Panc1 (cell line): ENCODE data around the gene PRKAG2. TPM values are rescaled to one million over a fixed set of nuclear protein-coding genes. Genes with fewer than 3 reads are reported as not detected.
A peak's percentile ranks its signal among the peaks of the same experiment; 100 is the strongest.
"Not testable (repeated sequence)": the region's sequence is repeated elsewhere in the genome, so short reads cannot be mapped to it uniquely, and the experiment has no call there.

Experiments
- ATAC-seq: fragments of 200-7000 bp; cut with Tn5 transposase; 2 replicates; pipeline ENCODE4 v1.9.1; 2020; ENCODE audit warnings: mild to moderate bottlenecking, moderate library complexity
- BruUV-seq: library from RNA; stranded (reverse); fragments of 400-500 nt; replicated peaks from 2 replicates; lab custom pipeline; 2021; lab: Mats Ljungman, UMichigan
- CTCF ChIA-PET: fragments of 300-600 bp; sonication (Branson Sonifier 250); formaldehyde crosslinking; loops from one replicate; lab custom pipeline; 2022; ENCODE audit warnings: antibody characterized with exemption; lab: Charles Lee
- POLR2A ChIA-PET: fragments of 300-600 bp; sonication (Branson Sonifier 250); formaldehyde crosslinking; loops from one replicate; lab custom pipeline; 2022; ENCODE audit warnings: antibody characterized with exemption; lab: Charles Lee
- DNase-seq: peaks from one replicate; pipeline ENCODE4 v3.0.0-alpha.2; 2010; ENCODE audit warnings: low read depth, low spot score
- H3K27ac ChIP-seq: 2 replicates; pipeline ENCODE4 v1.5.1; 2011; ENCODE audit warnings: mild to moderate bottlenecking, low read length, inconsistent platforms
- H3K27me3 ChIP-seq: fragments of 200-500 bp; sonication (Bioruptor generic); 2 replicates; pipeline ENCODE4 v1.6.0; 2014; ENCODE audit warnings: low read length, inconsistent platforms; ENCODE audit not compliant: control insufficient read depth, insufficient read depth
- H3K36me3 ChIP-seq: fragments of 200-500 bp; sonication (Bioruptor generic); 2 replicates; pipeline ENCODE4 v1.5.1; 2014; ENCODE audit warnings: inconsistent platforms, mild to moderate bottlenecking, low read length, moderate library complexity; ENCODE audit not compliant: control insufficient read depth, insufficient read depth
- H3K4me1 ChIP-seq: 2 replicates; pipeline ENCODE4 v1.5.1; 2011; ENCODE audit warnings: inconsistent platforms, mild to moderate bottlenecking, low read length, moderate library complexity; ENCODE audit not compliant: control insufficient read depth, insufficient read depth
- H3K4me3 ChIP-seq, 2 experiments: 2 replicates each; pipeline ENCODE4 v1.5.1; 2011 to 2012; ENCODE audit warnings: low read depth in 2 of 2, low read length in 2 of 2, mild to moderate bottlenecking in 2 of 2, inconsistent platforms in 1 of 2, moderate library complexity in 1 of 2
- H3K9me3 ChIP-seq: fragments of 200-500 bp; sonication (Bioruptor generic); 2 replicates; pipeline ENCODE4 v1.5.1; 2014; ENCODE audit warnings: low read depth, mild to moderate bottlenecking, inconsistent platforms, low read length, moderate library complexity; ENCODE audit not compliant: control insufficient read depth, insufficient read depth
- CTCF ChIP-seq: fragments of 450-650 bp; IDR thresholded peaks from 2 replicates; pipeline ENCODE4 v1.5.1; 2017; ENCODE audit warnings: mild to moderate bottlenecking
- POLR2AphosphoS5 ChIP-seq: IDR thresholded peaks from 2 replicates; pipeline ENCODE4 v1.6.1; 2012; ENCODE audit warnings: mild to moderate bottlenecking, low read depth, low read length, moderate library complexity
- REST ChIP-seq, 2 experiments: IDR thresholded peaks; 2 replicates each; pipeline ENCODE4 v1.6.1; 2011 to 2012; ENCODE audit warnings: low read depth in 2 of 2, control low read depth in 1 of 2, low read length in 1 of 2, mild to moderate bottlenecking in 1 of 2, moderate library complexity in 1 of 2; ENCODE audit not compliant: insufficient read depth in 1 of 2
- SIN3A ChIP-seq: IDR thresholded peaks from 2 replicates; pipeline ENCODE4 v1.6.1; 2012; ENCODE audit warnings: low read depth, mild to moderate bottlenecking, low read length, moderate library complexity, borderline replicate concordance; ENCODE audit not compliant: insufficient read depth
- TCF7L2 ChIP-seq: IDR thresholded peaks from 2 replicates; pipeline ENCODE4 v1.6.1; 2011; ENCODE audit warnings: mild to moderate bottlenecking, low read depth, low read length, inconsistent platforms
- in situ Hi-C: cut with HindIII; loops from 2 replicates; pipeline ENCODE4 v1.10.0; 2016; ENCODE audit warnings: low sequenced_read_pairs, low pct_unique_long_range_greater_than_20kb
- intact Hi-C: fragments of 100-400 bp; cut with micrococcal nuclease; formaldehyde crosslinking; loops from one replicate; pipeline ENCODE4 v1.10.0; 2022; ENCODE audit not compliant: unreplicated experiment
- total RNA-seq: library from RNA; stranded (reverse); gene quantifications from one replicate; pipeline ENCODE4 v1.2.1, GENCODE V29; 2021; ENCODE audit not compliant: unreplicated experiment

Gene PRKAG2
- total RNA-seq, 1 experiment from 2014 or later = 71.6 TPM

- no TSS peak for BruUV-seq
- Histone ChIP-seq H3K36me3 (peaks cover 3% of the 10 kb centered on the region; the same call in 1 of the 2 replicates), H3K27ac (peak within 1 kb of the TSS; percentile 99), H3K27me3 (no peaks in the 10 kb centered on the region), H3K4me3 (peak within 1 kb of the TSS; percentile 86 to 99), H3K4me1 (peaks cover 29% of the 10 kb centered on the region), H3K9me3 (no peaks in the 10 kb centered on the region)
- ATAC-seq (peak; percentile 92), DNase-seq (peak; percentile 98)
- TF ChIP-seq REST (IDR thresholded peaks at IDR 0.05; ENCODE audit: insufficient read depth in 1 of 2, low read depth in 2 of 2, low read length in 1 of 2) (no peak), SIN3A (no peak), CTCF (no peak), TCF7L2 (peak; percentile 55; the same call in 1 of the 2 replicates), POLR2AphosphoS5 (peak; percentile 89)
- POLR2A ChIA-PET = interaction anchor here (0.6 to 1.0 kb wide), 5 partner anchors 16 to 1571 kb away, joined by 3 to 4 read pairs (median 4); no protein-coding TSS in a partner anchor
- in situ Hi-C loops (no loop called here), intact Hi-C loops (loop anchor here (5.0 kb wide), 1 partner anchor 58 kb away; no protein-coding TSS in a partner anchor)
- CTCF ChIA-PET = no interaction called here
These were observed 357.0 kb downstream of the PRKAG2 start, which contains the start of gene RHEB for GRCh38 chr7:151519765-151520418. RHEB (minus strand) TSS chr7:151519895; CDS start chr7:151519511, 384 bp downstream.

- H3K9me3 ChIP-seq, DNase-seq, BruUV-seq, H3K27me3 ChIP-seq, H3K36me3 ChIP-seq, CTCF ChIA-PET, in situ Hi-C loops: not testable (repeated sequence)
- intact Hi-C loops = loop anchor here (5.0 kb wide), 1 partner anchor 57 kb away; no protein-coding TSS in a partner anchor
- POLR2A ChIA-PET = interaction anchor here (0.6 to 1.0 kb wide), 2 partner anchors 19 to 300 kb away, joined by 3 to 4 read pairs; no protein-coding TSS in a partner anchor
- peak; percentile 80 for ATAC-seq
- peak; percentile 78; the same call in 1 of the 2 replicates for TF ChIP-seq TCF7L2
- Histone ChIP-seq H3K4me3 (peak overlapping the region; percentile 85 to 99), H3K4me1 (peaks cover 33% of the 10 kb centered on the region), H3K27ac (peak overlapping the region; percentile 99)
These were observed 357.8 kb downstream of the PRKAG2 start for GRCh38 chr7:151518947-151519764.
